Measurements from ENCODE around the gene SIGLEC7. TPM values are rescaled to one million over a fixed set of nuclear protein-coding genes. Genes with fewer than 3 reads are reported as not detected.
"Not testable (repeated sequence)": the region's sequence is repeated elsewhere in the genome, so short reads cannot be mapped to it uniquely, and the experiment has no call there.

SIGLEC7 gene
- total RNA-seq, 1 experiment from 2014 or later, result not detected

DNA sequence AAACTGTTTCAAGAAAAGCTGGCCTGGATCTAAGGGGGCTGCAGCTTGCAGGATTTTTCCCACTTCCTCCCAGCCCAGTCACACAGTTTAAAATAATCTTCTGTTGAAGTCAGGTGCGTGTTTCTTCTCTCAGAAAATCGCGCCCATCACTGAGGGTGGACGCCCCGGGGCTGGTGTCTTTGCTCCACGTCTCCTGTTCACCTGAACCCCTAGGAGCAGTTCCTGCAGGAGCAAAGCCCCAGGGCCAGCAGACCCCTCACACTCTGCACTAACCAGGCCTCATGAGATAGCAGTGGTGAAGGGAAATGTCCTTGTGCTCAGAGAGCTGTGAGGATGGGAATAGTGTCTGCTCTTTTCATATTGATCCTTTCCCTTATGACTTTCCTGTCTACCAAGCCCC, 920 bp upstream of the SIGLEC7 start:
- Mint-ChIP-seq H3K36me3 (ENCODE audit: insufficient read depth, unreplicated experiment) (no peaks in the 10 kb centered on the region), H3K27me3 (ENCODE audit: insufficient read depth, unreplicated experiment) (peaks cover 27% of the 10 kb centered on the region), H3K9me3 (ENCODE audit: unreplicated experiment) (no peaks in the 10 kb centered on the region), H3K4me3 (ENCODE audit: unreplicated experiment) (no peak overlapping the region), H3K4me1 (ENCODE audit: low read depth, unreplicated experiment) (no peaks in the 10 kb centered on the region), H3K27ac (ENCODE audit: unreplicated experiment) (no peak overlapping the region)
- ChIA-PET CTCF (no interaction called here), POLR2A (no interaction called here)
- Histone ChIP-seq H3K4me3 (ENCODE audit: low read depth, low read length) (no peak overlapping the region), H3K27me3 (replicated peaks; ENCODE audit: control insufficient read depth, insufficient read depth, low read length) (no peaks in the 10 kb centered on the region; the same call in 1 of the 2 replicates), H3K4me1 (no peaks in the 10 kb centered on the region), H3K9me3 (no peaks in the 10 kb centered on the region), H3K36me3 (ENCODE audit: control insufficient read depth, insufficient read depth, low read length) (no peaks in the 10 kb centered on the region)
- TF ChIP-seq, protein P1, sequence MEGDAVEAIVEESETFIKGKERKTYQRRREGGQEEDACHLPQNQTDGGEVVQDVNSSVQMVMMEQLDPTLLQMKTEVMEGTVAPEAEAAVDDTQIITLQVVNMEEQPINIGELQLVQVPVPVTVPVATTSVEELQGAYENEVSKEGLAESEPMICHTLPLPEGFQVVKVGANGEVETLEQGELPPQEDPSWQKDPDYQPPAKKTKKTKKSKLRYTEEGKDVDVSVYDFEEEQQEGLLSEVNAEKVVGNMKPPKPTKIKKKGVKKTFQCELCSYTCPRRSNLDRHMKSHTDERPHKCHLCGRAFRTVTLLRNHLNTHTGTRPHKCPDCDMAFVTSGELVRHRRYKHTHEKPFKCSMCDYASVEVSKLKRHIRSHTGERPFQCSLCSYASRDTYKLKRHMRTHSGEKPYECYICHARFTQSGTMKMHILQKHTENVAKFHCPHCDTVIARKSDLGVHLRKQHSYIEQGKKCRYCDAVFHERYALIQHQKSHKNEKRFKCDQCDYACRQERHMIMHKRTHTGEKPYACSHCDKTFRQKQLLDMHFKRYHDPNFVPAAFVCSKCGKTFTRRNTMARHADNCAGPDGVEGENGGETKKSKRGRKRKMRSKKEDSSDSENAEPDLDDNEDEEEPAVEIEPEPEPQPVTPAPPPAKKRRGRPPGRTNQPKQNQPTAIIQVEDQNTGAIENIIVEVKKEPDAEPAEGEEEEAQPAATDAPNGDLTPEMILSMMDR (IDR thresholded peaks at IDR 0.05; ENCODE audit: insufficient read depth in 1 of 2, low read depth in 1 of 2, low read length in 1 of 2, severe bottlenecking in 1 of 2, unreplicated experiment in 1 of 2), result no peak
- BruUV-seq (replicated peaks), result no TSS peak
- no peak for DNase-seq
- intact Hi-C loops (cut with micrococcal nuclease; ENCODE audit: unreplicated experiment), result no loop called here

DNA sequence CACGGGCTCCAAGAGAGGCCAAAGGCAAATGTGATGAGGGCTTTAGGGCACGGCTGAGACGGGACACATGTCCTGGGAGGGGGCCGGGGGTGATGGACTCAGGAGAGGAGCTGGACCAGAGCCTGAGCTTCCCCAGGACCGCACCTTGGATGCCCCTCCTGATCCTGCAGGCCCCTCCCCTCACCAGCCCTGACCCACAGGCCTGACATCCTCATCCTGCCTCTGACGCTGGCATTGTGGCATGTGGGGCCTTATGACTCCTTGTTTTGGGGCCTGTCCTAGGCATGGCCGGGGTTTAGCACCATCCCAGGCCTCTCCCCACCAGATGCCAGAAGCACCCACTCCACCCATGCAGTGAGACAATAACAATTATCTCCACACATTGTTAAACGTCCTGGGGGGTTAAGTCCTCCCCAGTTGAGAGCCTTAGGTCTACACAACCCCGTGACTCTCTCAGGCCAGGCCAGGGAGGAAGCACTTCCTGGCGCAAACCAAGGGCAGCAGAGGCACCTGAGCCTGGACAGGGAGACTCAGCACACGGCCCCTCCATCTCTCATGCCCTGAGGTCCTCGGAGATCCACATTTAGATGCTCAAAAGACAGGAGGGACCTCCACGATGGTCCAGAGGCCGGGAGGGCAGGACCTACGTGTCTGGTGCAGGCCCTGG, 841 bp downstream of the SIGLEC7 start:
- POLR2A ChIA-PET; H3K9me3 Mint-ChIP-seq (ENCODE audit: unreplicated experiment); CTCF ChIA-PET; H3K4me3 Mint-ChIP-seq (ENCODE audit: unreplicated experiment); H3K4me1 Mint-ChIP-seq (ENCODE audit: low read depth, unreplicated experiment); H3K27ac Mint-ChIP-seq (ENCODE audit: unreplicated experiment); H3K4me3 ChIP-seq (ENCODE audit: low read depth, low read length); H3K27me3 ChIP-seq (replicated peaks; ENCODE audit: control insufficient read depth, insufficient read depth, low read length); H3K4me1 ChIP-seq; DNase-seq; intact Hi-C loops (cut with micrococcal nuclease; ENCODE audit: unreplicated experiment); H3K36me3 Mint-ChIP-seq (ENCODE audit: insufficient read depth, unreplicated experiment); H3K9me3 ChIP-seq; H3K36me3 ChIP-seq (ENCODE audit: control insufficient read depth, insufficient read depth, low read length); BruUV-seq (replicated peaks): not testable (repeated sequence)
- peaks cover 22% of the 10 kb centered on the region for H3K27me3 Mint-ChIP-seq (ENCODE audit: insufficient read depth, unreplicated experiment)

DNA sequence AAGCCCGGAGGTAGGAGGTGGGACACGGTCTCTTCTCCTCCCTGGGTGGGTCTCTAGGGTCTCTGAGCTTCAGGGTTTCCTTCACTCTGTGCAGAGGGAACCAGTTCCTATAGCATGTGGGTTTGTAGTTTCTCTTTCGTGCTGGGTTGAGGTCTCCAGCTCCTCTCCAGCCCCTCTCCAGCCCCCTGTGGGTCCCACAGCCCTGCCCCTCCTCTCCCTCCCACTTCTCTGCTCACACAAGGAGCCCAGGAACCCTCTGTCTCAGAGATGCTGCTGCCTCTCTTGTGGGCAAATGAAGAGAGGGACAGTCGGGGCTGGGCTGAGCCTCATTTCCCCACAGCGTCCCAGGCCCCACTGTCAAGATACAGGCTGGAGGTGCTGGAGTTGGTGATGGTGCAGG, 1.4 kb downstream of the SIGLEC7 start:
- intact Hi-C loops (cut with micrococcal nuclease; ENCODE audit: unreplicated experiment), result no loop called here
- ChIA-PET CTCF (no interaction called here), POLR2A (no interaction called here)
- H3K27ac Mint-ChIP-seq (ENCODE audit: unreplicated experiment), result no peak overlapping the region
- H3K9me3 Mint-ChIP-seq (ENCODE audit: unreplicated experiment), result no peaks in the 10 kb centered on the region
- H3K27me3 Mint-ChIP-seq (ENCODE audit: insufficient read depth, unreplicated experiment), result peaks cover 22% of the 10 kb centered on the region
- H3K4me1 Mint-ChIP-seq (ENCODE audit: low read depth, unreplicated experiment), result no peaks in the 10 kb centered on the region
- TF ChIP-seq, protein P1 (IDR thresholded peaks at IDR 0.05; ENCODE audit: insufficient read depth in 1 of 2, low read depth in 1 of 2, low read length in 1 of 2, severe bottlenecking in 1 of 2, unreplicated experiment in 1 of 2), result no peak
- Histone ChIP-seq H3K4me3 (ENCODE audit: low read depth, low read length) (no peak overlapping the region), H3K9me3 (no peaks in the 10 kb centered on the region), H3K36me3 (ENCODE audit: control insufficient read depth, insufficient read depth, low read length) (no peaks in the 10 kb centered on the region), H3K27me3 (replicated peaks; ENCODE audit: control insufficient read depth, insufficient read depth, low read length) (no peaks in the 10 kb centered on the region; the same call in 1 of the 2 replicates), H3K4me1 (no peaks in the 10 kb centered on the region)
- H3K36me3 Mint-ChIP-seq (ENCODE audit: insufficient read depth, unreplicated experiment), result no peaks in the 10 kb centered on the region
- no TSS peak for BruUV-seq (replicated peaks)
- DNase-seq, result no peak
- no peak overlapping the region for H3K4me3 Mint-ChIP-seq (ENCODE audit: unreplicated experiment)
